Neural cell (in vitro differentiated cells): ENCODE results near the gene MRPS22. TPM values are rescaled to one million over a fixed set of nuclear protein-coding genes. Genes with fewer than 3 reads are reported as not detected.

Experiments used
- H2AFZ ChIP-seq: fragments of 200-600, 300-800 bp; sonication (generic), shearing (Covaris generic); 2 replicates; pipeline ENCODE4 v1.6.0; 2014; ENCODE audit warnings: low read depth, mild to moderate bottlenecking, antibody characterized with exemption, low read length, moderate library complexity
- H3F3A ChIP-seq: fragments of 200-600 bp; shearing (Covaris generic); 2 replicates; pipeline ENCODE4 v1.6.1; 2016; ENCODE audit warnings: mild to moderate bottlenecking, moderate library complexity, mixed read lengths, antibody characterized with exemption, low read length; ENCODE audit not compliant: insufficient read depth, poor library complexity, severe bottlenecking
- H3K27ac ChIP-seq: fragments of 200-600, 300-800 bp; sonication (generic), shearing (Covaris generic); 2 replicates; pipeline ENCODE4 v1.5.1; 2014; ENCODE audit warnings: mild to moderate bottlenecking, low read length, moderate library complexity
- H3K27me3 ChIP-seq: fragments of 300-800, 200-600 bp; sonication (generic), shearing (Covaris generic); 2 replicates; pipeline ENCODE4 v1.6.0; 2014; ENCODE audit warnings: mild to moderate bottlenecking, low read depth, low read length, moderate library complexity; ENCODE audit not compliant: insufficient read depth
- H3K36me3 ChIP-seq: fragments of 300-800, 200-600 bp; sonication (generic), shearing (Covaris generic); 2 replicates; pipeline ENCODE4 v1.5.1; 2014; ENCODE audit warnings: mild to moderate bottlenecking, antibody characterized with exemption, low read length, moderate library complexity; ENCODE audit not compliant: insufficient read depth
- H3K4me2 ChIP-seq: fragments of 300-800, 200-600 bp; sonication (generic), shearing (Covaris generic); 2 replicates; pipeline ENCODE4 v1.6.0; 2014; ENCODE audit warnings: mild to moderate bottlenecking, low read length
- H3K4me3 ChIP-seq: fragments of 300-800, 200-600 bp; sonication (generic), shearing (Covaris generic); 2 replicates; pipeline ENCODE4 v1.5.1; 2014; ENCODE audit warnings: mild to moderate bottlenecking, low read length, moderate library complexity
- H3K79me2 ChIP-seq: fragments of 200-600 bp; shearing (Covaris generic); replicated peaks from 2 replicates; pipeline ENCODE4 v1.6.0; 2014; ENCODE audit warnings: mild to moderate bottlenecking, low read length, moderate library complexity; ENCODE audit not compliant: insufficient read depth
- H3K9ac ChIP-seq: fragments of 300-800, 200-600 bp; sonication (generic), shearing (Covaris generic); 2 replicates; pipeline ENCODE4 v1.6.1; 2016; ENCODE audit warnings: mild to moderate bottlenecking, low read length, mixed read lengths
- H3K9me2 ChIP-seq: fragments of 200-600 bp; shearing (Covaris generic); 2 replicates; pipeline ENCODE4 v1.6.1; 2016; ENCODE audit warnings: mild to moderate bottlenecking, low read length, mixed read lengths; ENCODE audit not compliant: insufficient read depth
- H3K9me3 ChIP-seq: fragments of 200-600, 300-800 bp; sonication (generic), shearing (Covaris generic); 2 replicates; pipeline ENCODE4 v1.6.1; 2016; ENCODE audit warnings: mild to moderate bottlenecking, mixed run types, low read length, moderate library complexity, mixed read lengths
- H4K20me1 ChIP-seq: fragments of 200-600 bp; shearing (Covaris generic); 2 replicates; pipeline ENCODE4 v1.6.1; 2016; ENCODE audit warnings: mild to moderate bottlenecking, mixed run types; ENCODE audit not compliant: insufficient read depth
- EP300 ChIP-seq: fragments of 450-650 bp; conservative IDR thresholded peaks from 2 replicates; pipeline ENCODE4 v1.6.1; 2014; ENCODE audit warnings: antibody characterized with exemption, mild to moderate bottlenecking, moderate library complexity; ENCODE audit not compliant: poor library complexity, severe bottlenecking
- EZH2 ChIP-seq: fragments of 200-600, 300-800 bp; shearing (Covaris generic), sonication (generic); IDR thresholded peaks from 2 replicates; pipeline ENCODE4 v1.6.1; 2014; ENCODE audit warnings: antibody characterized with exemption, low read length, borderline replicate concordance, mild to moderate bottlenecking; ENCODE audit not compliant: insufficient read depth, poor library complexity, severe bottlenecking
- MXI1 ChIP-seq: fragments of 450-650 bp; conservative IDR thresholded peaks from 2 replicates; pipeline ENCODE4 v1.6.1; 2014; ENCODE audit warnings: antibody characterized with exemption, mild to moderate bottlenecking; ENCODE audit not compliant: poor library complexity, severe bottlenecking
- POLR2AphosphoS5 ChIP-seq: IDR thresholded peaks from 2 replicates; pipeline ENCODE4 v1.6.1; 2012
- RAD21 ChIP-seq: fragments of 450-650 bp; conservative IDR thresholded peaks from 2 replicates; pipeline ENCODE4 v1.6.1; 2014; ENCODE audit warnings: antibody characterized with exemption, mild to moderate bottlenecking, moderate library complexity
- SMC3 ChIP-seq: fragments of 450-650 bp; conservative IDR thresholded peaks from 2 replicates; pipeline ENCODE4 v1.6.1; 2014; ENCODE audit warnings: antibody characterized with exemption, mild to moderate bottlenecking, moderate library complexity; ENCODE audit not compliant: poor library complexity
- TAF1 ChIP-seq: IDR thresholded peaks from 2 replicates; pipeline ENCODE4 v1.6.1; 2012; ENCODE audit warnings: low read depth
- polyA plus RNA-seq: library from polyadenylated mRNA; depleted of rRNA; stranded (reverse); fragments of >200 nt; gene quantifications from 2 replicates; pipeline ENCODE4 v1.2.3, GENCODE V29; 2014
- TF ChIP-seq, protein P1 (sequence below): IDR thresholded peaks from 2 replicates; pipeline ENCODE4 v1.6.1; 2012; ENCODE audit warnings: borderline replicate concordance
- TF ChIP-seq, protein P2 (sequence below): fragments of 450-650 bp; IDR thresholded peaks from 2 replicates; pipeline ENCODE4 v1.5.1; 2014; ENCODE audit warnings: antibody characterized with exemption, mild to moderate bottlenecking, moderate library complexity; ENCODE audit not compliant: poor library complexity, severe bottlenecking

Gene MRPS22
- polyA plus RNA-seq, 1 donor from 2014 or later, result 80.7 TPM

DNA sequence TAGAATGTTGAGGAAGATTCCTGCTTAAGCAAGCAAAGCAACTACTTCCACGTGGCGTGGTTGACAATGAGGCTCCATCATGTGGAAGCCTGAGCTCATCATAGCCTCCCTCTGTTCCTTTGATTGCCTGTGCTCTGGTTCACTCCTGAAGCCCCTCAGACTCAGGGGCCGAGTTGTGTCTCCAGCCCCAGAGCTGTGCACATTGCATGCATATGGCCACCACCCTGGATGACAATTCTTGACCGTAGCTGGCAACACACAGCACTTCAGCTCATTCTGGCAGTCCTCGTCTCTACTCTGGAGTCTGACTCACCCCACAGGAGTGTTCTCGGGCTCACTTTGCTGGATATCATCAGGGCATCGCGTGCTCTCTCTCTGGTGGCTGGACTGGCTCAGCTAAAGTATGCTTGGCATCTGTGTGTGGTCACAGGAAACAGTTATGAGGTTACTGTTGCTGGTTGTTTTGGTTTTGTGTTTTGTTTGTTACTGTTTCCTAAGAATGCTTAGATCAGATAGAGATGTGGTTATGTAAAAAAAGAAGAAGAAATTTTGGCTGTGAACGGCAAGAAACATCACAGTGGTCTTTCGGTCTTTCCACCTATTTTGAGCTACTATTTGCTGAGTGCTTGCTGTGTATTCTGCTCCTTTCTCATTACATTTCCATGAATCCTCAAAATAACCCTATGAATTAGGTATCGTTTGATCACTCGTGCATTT is 41.6 kb upstream of the MRPS22 start:
- H3K9me2 ChIP-seq, result no peaks in the 10 kb centered on the region
- TF ChIP-seq EP300, result no peak
- TF ChIP-seq EZH2, result no peak
- TF ChIP-seq SMC3, result no peak
- TF ChIP-seq MXI1, result no peak
- no peaks in the 10 kb centered on the region for H3F3A ChIP-seq
- H3K27me3 ChIP-seq, result no peaks in the 10 kb centered on the region
- no peaks in the 10 kb centered on the region for H3K36me3 ChIP-seq
- H3K9me3 ChIP-seq, result no peaks in the 10 kb centered on the region
- H4K20me1 ChIP-seq, result no peaks in the 10 kb centered on the region
- H3K4me3 ChIP-seq, result no peak overlapping the region
- H3K9ac ChIP-seq, result no peak overlapping the region
- no peaks in the 10 kb centered on the region for H3K79me2 ChIP-seq
- no peak overlapping the region for H3K27ac ChIP-seq
- H2AFZ ChIP-seq, result no peak overlapping the region
- H3K4me2 ChIP-seq, result no peak overlapping the region

DNA sequence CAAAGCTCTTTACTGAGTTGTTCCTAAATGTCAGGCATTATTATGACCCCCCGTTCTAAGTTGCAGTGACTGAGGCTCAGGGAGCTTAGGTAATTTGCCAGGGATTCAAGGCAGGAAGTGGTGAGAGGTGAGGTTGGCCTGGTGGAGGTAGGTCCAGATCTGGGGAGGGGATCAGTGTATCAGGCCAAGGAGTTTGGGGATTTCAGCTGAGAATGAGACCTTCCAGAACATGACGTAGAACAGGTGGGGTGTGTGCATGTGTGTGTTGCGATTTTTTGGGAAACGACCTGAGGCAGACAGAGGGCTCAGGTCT is 41.1 kb upstream of the MRPS22 start:
- Histone ChIP-seq H3K27me3 (no peaks in the 10 kb centered on the region), H3K9ac (no peak overlapping the region), H3K4me3 (no peak overlapping the region), H3K27ac (no peak overlapping the region), H3K9me2 (no peaks in the 10 kb centered on the region), H4K20me1 (no peaks in the 10 kb centered on the region), H3K9me3 (no peaks in the 10 kb centered on the region), H3F3A (no peaks in the 10 kb centered on the region), H2AFZ (no peak overlapping the region), H3K79me2 (no peaks in the 10 kb centered on the region), H3K36me3 (no peaks in the 10 kb centered on the region), H3K4me2 (no peak overlapping the region)
- TF ChIP-seq POLR2AphosphoS5, result no peak
- no peak for TF ChIP-seq SMC3
- TF ChIP-seq, protein P1, sequence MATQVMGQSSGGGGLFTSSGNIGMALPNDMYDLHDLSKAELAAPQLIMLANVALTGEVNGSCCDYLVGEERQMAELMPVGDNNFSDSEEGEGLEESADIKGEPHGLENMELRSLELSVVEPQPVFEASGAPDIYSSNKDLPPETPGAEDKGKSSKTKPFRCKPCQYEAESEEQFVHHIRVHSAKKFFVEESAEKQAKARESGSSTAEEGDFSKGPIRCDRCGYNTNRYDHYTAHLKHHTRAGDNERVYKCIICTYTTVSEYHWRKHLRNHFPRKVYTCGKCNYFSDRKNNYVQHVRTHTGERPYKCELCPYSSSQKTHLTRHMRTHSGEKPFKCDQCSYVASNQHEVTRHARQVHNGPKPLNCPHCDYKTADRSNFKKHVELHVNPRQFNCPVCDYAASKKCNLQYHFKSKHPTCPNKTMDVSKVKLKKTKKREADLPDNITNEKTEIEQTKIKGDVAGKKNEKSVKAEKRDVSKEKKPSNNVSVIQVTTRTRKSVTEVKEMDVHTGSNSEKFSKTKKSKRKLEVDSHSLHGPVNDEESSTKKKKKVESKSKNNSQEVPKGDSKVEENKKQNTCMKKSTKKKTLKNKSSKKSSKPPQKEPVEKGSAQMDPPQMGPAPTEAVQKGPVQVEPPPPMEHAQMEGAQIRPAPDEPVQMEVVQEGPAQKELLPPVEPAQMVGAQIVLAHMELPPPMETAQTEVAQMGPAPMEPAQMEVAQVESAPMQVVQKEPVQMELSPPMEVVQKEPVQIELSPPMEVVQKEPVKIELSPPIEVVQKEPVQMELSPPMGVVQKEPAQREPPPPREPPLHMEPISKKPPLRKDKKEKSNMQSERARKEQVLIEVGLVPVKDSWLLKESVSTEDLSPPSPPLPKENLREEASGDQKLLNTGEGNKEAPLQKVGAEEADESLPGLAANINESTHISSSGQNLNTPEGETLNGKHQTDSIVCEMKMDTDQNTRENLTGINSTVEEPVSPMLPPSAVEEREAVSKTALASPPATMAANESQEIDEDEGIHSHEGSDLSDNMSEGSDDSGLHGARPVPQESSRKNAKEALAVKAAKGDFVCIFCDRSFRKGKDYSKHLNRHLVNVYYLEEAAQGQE, result no peak
- TF ChIP-seq EP300, result no peak
- TF ChIP-seq, protein P2, sequence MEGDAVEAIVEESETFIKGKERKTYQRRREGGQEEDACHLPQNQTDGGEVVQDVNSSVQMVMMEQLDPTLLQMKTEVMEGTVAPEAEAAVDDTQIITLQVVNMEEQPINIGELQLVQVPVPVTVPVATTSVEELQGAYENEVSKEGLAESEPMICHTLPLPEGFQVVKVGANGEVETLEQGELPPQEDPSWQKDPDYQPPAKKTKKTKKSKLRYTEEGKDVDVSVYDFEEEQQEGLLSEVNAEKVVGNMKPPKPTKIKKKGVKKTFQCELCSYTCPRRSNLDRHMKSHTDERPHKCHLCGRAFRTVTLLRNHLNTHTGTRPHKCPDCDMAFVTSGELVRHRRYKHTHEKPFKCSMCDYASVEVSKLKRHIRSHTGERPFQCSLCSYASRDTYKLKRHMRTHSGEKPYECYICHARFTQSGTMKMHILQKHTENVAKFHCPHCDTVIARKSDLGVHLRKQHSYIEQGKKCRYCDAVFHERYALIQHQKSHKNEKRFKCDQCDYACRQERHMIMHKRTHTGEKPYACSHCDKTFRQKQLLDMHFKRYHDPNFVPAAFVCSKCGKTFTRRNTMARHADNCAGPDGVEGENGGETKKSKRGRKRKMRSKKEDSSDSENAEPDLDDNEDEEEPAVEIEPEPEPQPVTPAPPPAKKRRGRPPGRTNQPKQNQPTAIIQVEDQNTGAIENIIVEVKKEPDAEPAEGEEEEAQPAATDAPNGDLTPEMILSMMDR, result no peak
- TF ChIP-seq RAD21, result no peak
- TF ChIP-seq TAF1, result no peak
- no peak for TF ChIP-seq EZH2
- no peak for TF ChIP-seq MXI1

DNA sequence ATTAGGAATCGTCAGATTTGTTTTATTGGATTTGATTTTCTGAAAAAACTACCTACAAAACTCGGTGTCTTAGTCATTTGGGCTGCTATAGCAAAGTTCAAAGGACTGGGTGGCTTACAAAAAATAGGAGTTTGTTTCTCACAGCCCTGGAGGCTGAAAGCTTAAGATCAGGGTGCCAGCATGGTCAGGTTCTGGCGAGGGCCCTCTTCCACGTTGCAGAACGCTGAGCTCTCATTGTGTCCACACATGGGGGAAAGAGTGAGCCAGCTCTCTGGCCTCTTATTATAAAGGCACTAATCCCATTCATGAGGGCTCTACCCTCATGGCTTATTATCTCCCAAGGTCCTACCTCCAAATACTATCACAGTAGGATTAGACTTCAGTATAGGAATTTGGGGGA is 40.6 kb upstream of the MRPS22 start:
- Histone ChIP-seq H3K27ac (no peak overlapping the region), H3K9me2 (no peaks in the 10 kb centered on the region), H3K4me2 (no peak overlapping the region), H3K27me3 (no peaks in the 10 kb centered on the region), H4K20me1 (no peaks in the 10 kb centered on the region), H3K9ac (no peak overlapping the region), H3K9me3 (no peaks in the 10 kb centered on the region), H3K36me3 (no peaks in the 10 kb centered on the region), H2AFZ (no peak overlapping the region), H3K79me2 (no peaks in the 10 kb centered on the region), H3F3A (no peaks in the 10 kb centered on the region), H3K4me3 (no peak overlapping the region)
- TF ChIP-seq, protein P2, result no peak
- no peak for TF ChIP-seq MXI1
- TF ChIP-seq EZH2, result no peak
- TF ChIP-seq, protein P1, result no peak
- no peak for TF ChIP-seq RAD21
- TF ChIP-seq POLR2AphosphoS5, result no peak
- TF ChIP-seq EP300, result no peak
- TF ChIP-seq SMC3, result no peak
- TF ChIP-seq TAF1, result no peak
